Smooth muscle cell (in vitro differentiated cells): ENCODE measurements around the gene FBLN2. TPM values are rescaled to one million over a fixed set of nuclear protein-coding genes. Genes with fewer than 3 reads are reported as not detected.
A peak's percentile ranks its signal among the peaks of the same experiment; 100 is the strongest.

Experiments used
- DNase-seq: peaks from one replicate; lab custom pipeline; 2025; ENCODE audit not compliant: unreplicated experiment; lab: John Stamatoyannopoulos, UW
- H2AFZ ChIP-seq: fragments of 200-600 bp; sonication (generic); 2 replicates; pipeline ENCODE4 v1.6.0; 2016; ENCODE audit warnings: antibody characterized with exemption, low read depth, mild to moderate bottlenecking
- H3F3A ChIP-seq: fragments of 200-600 bp; sonication (generic); 2 replicates; pipeline ENCODE4 v1.6.0; 2017; ENCODE audit warnings: antibody characterized with exemption, low read depth
- H3K27ac ChIP-seq: fragments of 200-600 bp; sonication (generic); 2 replicates; pipeline ENCODE4 v1.5.1; 2016; ENCODE audit warnings: low read depth, mild to moderate bottlenecking
- H3K27me3 ChIP-seq: fragments of 200-600 bp; sonication (generic); 2 replicates; pipeline ENCODE4 v1.6.1; 2016; ENCODE audit warnings: low read depth, mild to moderate bottlenecking
- H3K36me3 ChIP-seq: fragments of 200-600 bp; sonication (generic); 2 replicates; pipeline ENCODE4 v1.5.1; 2016; ENCODE audit warnings: low read depth
- H3K4me1 ChIP-seq: fragments of 200-600 bp; sonication (generic); 2 replicates; pipeline ENCODE4 v1.5.1; 2016; ENCODE audit warnings: low read depth
- H3K4me2 ChIP-seq: fragments of 200-600 bp; sonication (generic); 2 replicates; pipeline ENCODE4 v1.6.0; 2016; ENCODE audit warnings: mild to moderate bottlenecking
- H3K4me3 ChIP-seq: fragments of 200-600 bp; sonication (generic); 2 replicates; pipeline ENCODE4 v1.5.1; 2016; ENCODE audit warnings: mild to moderate bottlenecking
- H3K79me2 ChIP-seq: fragments of 200-600 bp; sonication (generic); 2 replicates; pipeline ENCODE4 v1.6.0; 2016; ENCODE audit warnings: low read depth, mild to moderate bottlenecking
- H3K9ac ChIP-seq: fragments of 200-600 bp; sonication (generic); 2 replicates; pipeline ENCODE4 v1.6.0; 2016; ENCODE audit warnings: low read depth
- H3K9me3 ChIP-seq: fragments of 200-600 bp; sonication (generic); replicated peaks from 2 replicates; pipeline ENCODE4 v1.5.1; 2016; ENCODE audit warnings: low read depth
- H4K20me1 ChIP-seq: fragments of 200-600 bp; sonication (generic); 2 replicates; pipeline ENCODE4 v1.6.0; 2016; ENCODE audit warnings: low read depth
- WGBS: methylation state at CpG from one replicate; pipeline ENCODE4 v1.1.7; 2016; ENCODE audit warnings: low lambda C conversion rate; 5-methylcytosine and 5-hydroxymethylcytosine counted together
- polyA plus RNA-seq: library from polyadenylated mRNA; unstranded; fragments of >200 nt; fragmentation: Nextera tagmentation; extraction: Ambion mirVana; gene quantifications from 2 replicates; pipeline ENCODE4 v1.2.1, GENCODE V29; 2016
- total RNA-seq: library from RNA; depleted of rRNA; stranded (reverse); fragments of >200 nt; gene quantifications from 2 replicates; pipeline ENCODE4 v1.2.3, GENCODE V29; 2014
- TF ChIP-seq, protein P1 (sequence below): fragments of 200-600 bp; sonication (generic); IDR thresholded peaks from 2 replicates; pipeline ENCODE4 v1.5.1; 2017; ENCODE audit warnings: borderline replicate concordance, mild to moderate bottlenecking, antibody characterized with exemption; ENCODE audit not compliant: insufficient read depth, poor library complexity, severe bottlenecking

FBLN2 gene
- total and polyA plus RNA-seq, 2 experiments from 2014 or later = 159 to 390 TPM

DNA sequence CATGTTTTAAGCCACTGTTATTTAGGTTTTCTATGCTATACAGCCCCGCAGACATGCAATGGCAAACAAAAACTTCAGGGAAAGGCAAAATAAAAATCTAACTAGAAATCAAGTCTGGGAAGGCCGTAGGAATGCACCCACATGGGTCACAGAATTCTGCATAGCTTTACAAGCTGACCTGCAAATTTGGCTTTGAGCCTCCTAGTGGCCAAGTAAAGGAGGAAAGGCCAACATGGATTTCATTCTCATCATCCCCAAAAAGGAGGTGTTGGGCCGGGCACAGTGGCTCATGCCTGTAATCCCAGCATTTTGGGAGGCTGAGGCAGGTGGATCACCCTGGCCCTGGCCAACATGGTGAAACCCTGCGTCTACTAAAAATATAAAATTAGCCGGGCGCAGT is 124.3 kb downstream of the FBLN2 start:
- Histone ChIP-seq H3K4me2 (no peak overlapping the region), H3K27ac (no peak overlapping the region), H3K79me2 (no peaks in the 10 kb centered on the region), H3K4me3 (no peak overlapping the region), H3K27me3 (peaks cover 12% of the 10 kb centered on the region), H2AFZ (no peak overlapping the region), H3K4me1 (no peaks in the 10 kb centered on the region), H3F3A (no peaks in the 10 kb centered on the region), H3K9me3 (no peaks in the 10 kb centered on the region), H3K36me3 (no peaks in the 10 kb centered on the region), H4K20me1 (no peaks in the 10 kb centered on the region), H3K9ac (no peak overlapping the region)
- no peak for DNase-seq
- WGBS = 84% methylated on average over 6 of the region's 6 CpGs
- TF ChIP-seq, protein P1, sequence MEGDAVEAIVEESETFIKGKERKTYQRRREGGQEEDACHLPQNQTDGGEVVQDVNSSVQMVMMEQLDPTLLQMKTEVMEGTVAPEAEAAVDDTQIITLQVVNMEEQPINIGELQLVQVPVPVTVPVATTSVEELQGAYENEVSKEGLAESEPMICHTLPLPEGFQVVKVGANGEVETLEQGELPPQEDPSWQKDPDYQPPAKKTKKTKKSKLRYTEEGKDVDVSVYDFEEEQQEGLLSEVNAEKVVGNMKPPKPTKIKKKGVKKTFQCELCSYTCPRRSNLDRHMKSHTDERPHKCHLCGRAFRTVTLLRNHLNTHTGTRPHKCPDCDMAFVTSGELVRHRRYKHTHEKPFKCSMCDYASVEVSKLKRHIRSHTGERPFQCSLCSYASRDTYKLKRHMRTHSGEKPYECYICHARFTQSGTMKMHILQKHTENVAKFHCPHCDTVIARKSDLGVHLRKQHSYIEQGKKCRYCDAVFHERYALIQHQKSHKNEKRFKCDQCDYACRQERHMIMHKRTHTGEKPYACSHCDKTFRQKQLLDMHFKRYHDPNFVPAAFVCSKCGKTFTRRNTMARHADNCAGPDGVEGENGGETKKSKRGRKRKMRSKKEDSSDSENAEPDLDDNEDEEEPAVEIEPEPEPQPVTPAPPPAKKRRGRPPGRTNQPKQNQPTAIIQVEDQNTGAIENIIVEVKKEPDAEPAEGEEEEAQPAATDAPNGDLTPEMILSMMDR = peak; percentile 23

DNA sequence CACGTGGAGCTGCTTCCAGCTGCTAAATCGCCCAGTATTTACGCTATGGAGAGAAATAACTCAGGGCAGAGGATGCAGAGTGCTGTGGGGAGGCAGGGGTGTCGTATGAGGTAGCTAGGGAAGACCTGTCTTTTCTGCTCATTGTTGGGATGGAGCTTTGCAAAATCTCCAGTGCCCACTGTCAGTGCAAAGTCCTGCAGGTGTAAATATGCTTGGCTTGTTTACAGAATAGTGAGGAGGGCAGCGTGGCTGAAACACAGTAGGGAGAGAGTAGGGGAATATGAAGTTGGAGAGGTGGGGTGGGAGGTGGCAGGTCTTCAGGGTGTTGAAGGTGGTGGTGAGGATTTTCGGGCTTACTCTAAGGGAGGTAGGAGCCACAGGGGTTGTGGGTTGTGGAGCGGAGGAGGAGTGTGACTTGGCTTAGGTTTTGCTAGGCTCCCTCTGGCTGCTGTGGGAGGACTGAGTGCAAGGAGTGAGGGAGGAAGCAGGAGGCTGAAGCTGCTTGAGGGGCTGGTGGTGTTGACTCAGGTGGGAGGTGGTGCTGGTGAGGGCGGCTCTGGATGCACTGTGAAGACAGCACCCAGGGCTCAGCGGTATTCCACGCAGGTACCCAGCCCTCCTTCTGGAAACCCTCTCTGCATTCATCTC is 125.7 kb downstream of the FBLN2 start:
- Histone ChIP-seq H3K9me3 (no peaks in the 10 kb centered on the region), H3K27me3 (peaks cover 18% of the 10 kb centered on the region), H3K4me3 (no peak overlapping the region), H3F3A (no peaks in the 10 kb centered on the region), H2AFZ (no peak overlapping the region), H3K4me1 (no peaks in the 10 kb centered on the region), H4K20me1 (no peaks in the 10 kb centered on the region), H3K79me2 (no peaks in the 10 kb centered on the region), H3K9ac (no peak overlapping the region), H3K4me2 (no peak overlapping the region), H3K36me3 (no peaks in the 10 kb centered on the region), H3K27ac (no peak overlapping the region)
- TF ChIP-seq, protein P1 = no peak
- DNase-seq = no peak
- WGBS = 82% methylated on average over 7 of the region's 10 CpGs

DNA sequence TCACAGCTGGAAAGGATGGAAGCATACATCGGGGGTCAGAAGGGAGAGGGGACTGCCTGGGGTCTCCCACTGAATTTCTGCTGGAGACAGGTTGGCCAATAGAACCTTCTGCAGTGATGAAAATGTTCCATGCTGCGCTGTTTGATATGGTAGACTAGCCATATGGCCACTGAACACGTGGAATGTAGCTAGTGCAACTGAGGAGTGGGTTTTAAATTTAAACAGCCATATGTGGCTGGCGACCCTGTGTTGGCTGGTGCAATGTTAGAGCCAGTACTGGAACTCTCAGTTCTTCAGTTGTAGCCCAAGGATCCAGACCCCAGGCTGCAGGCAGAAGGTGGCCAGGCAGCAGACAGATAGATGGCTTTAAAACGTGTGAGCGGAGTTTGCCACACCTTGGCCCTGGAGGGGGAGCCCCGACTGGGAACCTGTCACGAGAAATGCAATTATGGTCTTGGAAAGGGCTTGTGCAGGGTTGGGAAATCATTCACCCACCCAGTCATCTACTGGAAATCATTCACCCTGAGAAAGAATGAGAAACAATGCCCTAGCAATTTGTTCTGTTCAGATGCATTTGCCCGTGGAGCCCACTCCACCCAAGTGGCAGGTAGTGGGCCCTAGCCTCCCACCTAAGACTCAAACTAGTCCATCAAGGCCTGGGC is 127.6 kb downstream of the FBLN2 start:
- H3K4me1 ChIP-seq = no peaks in the 10 kb centered on the region
- no peak overlapping the region for H3K9ac ChIP-seq
- no peaks in the 10 kb centered on the region for H3F3A ChIP-seq
- H3K9me3 ChIP-seq = no peaks in the 10 kb centered on the region
- TF ChIP-seq, protein P1 = no peak
- no peak overlapping the region for H3K4me3 ChIP-seq
- no peaks in the 10 kb centered on the region for H4K20me1 ChIP-seq
- no peak overlapping the region for H2AFZ ChIP-seq
- H3K27me3 ChIP-seq = peaks cover 18% of the 10 kb centered on the region
- no peak for DNase-seq
- H3K4me2 ChIP-seq = no peak overlapping the region
- H3K36me3 ChIP-seq = no peaks in the 10 kb centered on the region
- WGBS = 80% methylated on average over 9 of the region's 9 CpGs
- no peak overlapping the region for H3K27ac ChIP-seq
- no peaks in the 10 kb centered on the region for H3K79me2 ChIP-seq
